HepG2 (cell line): ENCODE results near the gene PNRC1. TPM values are rescaled to one million over a fixed set of nuclear protein-coding genes. Genes with fewer than 3 reads are reported as not detected.

ENCODE experiments used
- ATAC-seq: fragments of 200-7000 bp; cut with Tn5 transposase; 3 replicates; pipeline ENCODE4 v1.9.1; 2020; ENCODE audit warnings: mild to moderate bottlenecking, moderate library complexity
- Bru-seq: library from RNA; stranded (reverse); fragments of 400-500 nt; gene quantifications from one replicate; lab custom pipeline; 2021; lab: Mats Ljungman, UMichigan
- BruChase-seq, 2 experiments: library from RNA; stranded (reverse); fragments of 400-500 nt; gene quantifications; one replicate each; lab custom pipeline; 2021; lab: Mats Ljungman, UMichigan
- BruUV-seq: library from RNA; stranded (reverse); fragments of 400-500 nt; replicated peaks from 2 replicates; lab custom pipeline; 2021; lab: Mats Ljungman, UMichigan
- CTCF ChIA-PET: fragments of 300-600 bp; formaldehyde crosslinking; extraction: SDS; loops from one replicate; lab custom pipeline; 2021; ENCODE audit warnings: low total read pairs, inconsistent platforms, low intra/inter-chr PET ratio; lab: Yijun Ruan, JAX
- POLR2A ChIA-PET: fragments of 350-600 bp; sonication (Branson Sonifier 250); formaldehyde crosslinking; loops from one replicate; lab custom pipeline; 2020; ENCODE audit warnings: antibody characterized with exemption, inconsistent platforms; lab: Yijun Ruan, JAX
- DNase-seq: peaks from one replicate; pipeline ENCODE4 v3.0.0-alpha.2; 2015; ENCODE audit warnings: low spot score
- FAIRE-seq: peaks from 3 replicates; lab custom pipeline; 2011; peaks lifted over from hg19 to GRCh38; lab: Jason Lieb, UNC
- H2AFZ ChIP-seq: one replicate; pipeline ENCODE4 v1.6.1; 2011; ENCODE audit warnings: low read length, inconsistent platforms
- H3K27ac ChIP-seq: fragments of 300-600 bp; 3 replicates; pipeline ENCODE4 v1.8.0; 2011; ENCODE audit warnings: mixed run types, mild to moderate bottlenecking, mixed read lengths, low read length, inconsistent platforms; ENCODE audit not compliant: insufficient read depth; ENCODE audit errors: extremely low read length
- H3K27me3 ChIP-seq, 2 experiments: fragments of 200-600 bp in 1 of 2; 2 replicates in 1 of 2; 3 replicates in 1 of 2; pipeline versions ENCODE4 v1.6.0 to v1.8.0; 2011; ENCODE audit warnings: low read length in 2 of 2, mild to moderate bottlenecking in 2 of 2, moderate library complexity in 2 of 2, inconsistent platforms in 1 of 2; ENCODE audit not compliant: insufficient read depth in 2 of 2, control insufficient read depth in 1 of 2
- H3K36me3 ChIP-seq, 2 experiments: fragments of 200-600 bp in 1 of 2; replicated peaks in 1 of 2; 2 replicates in 1 of 2; 3 replicates in 1 of 2; pipeline versions ENCODE4 v1.5.1 to v1.8.0; 2011; ENCODE audit warnings: low read length in 2 of 2, inconsistent platforms in 1 of 2; ENCODE audit not compliant: insufficient read depth in 2 of 2, control insufficient read depth in 1 of 2
- H3K4me1 ChIP-seq: 2 replicates; pipeline ENCODE4 v1.5.1; 2012; ENCODE audit warnings: low read length, inconsistent platforms; ENCODE audit not compliant: insufficient read depth
- H3K4me2 ChIP-seq: 2 replicates; pipeline ENCODE4 v1.6.0; 2011; ENCODE audit warnings: low read depth, low read length, inconsistent platforms
- H3K4me3 ChIP-seq, 3 experiments: fragments of 200-600 bp in 1 of 3; sonication (generic), shearing (Covaris generic) in 1 of 3; replicated peaks in 1 of 3; 2 replicates each; pipeline ENCODE4 v1.5.1; 2011 to 2016; ENCODE audit warnings: low read length in 3 of 3, inconsistent platforms in 2 of 3, low read depth in 2 of 3, mild to moderate bottlenecking in 2 of 3, control low read depth in 1 of 3, mixed read lengths in 1 of 3; ENCODE audit not compliant: insufficient read depth in 1 of 3
- H3K79me2 ChIP-seq: one replicate; pipeline ENCODE4 v1.6.1; 2011; ENCODE audit warnings: low read length, inconsistent platforms; ENCODE audit not compliant: insufficient read depth
- H3K9ac ChIP-seq: 2 replicates; pipeline ENCODE4 v1.6.0; 2011; ENCODE audit warnings: mild to moderate bottlenecking, low read depth, low read length, inconsistent platforms; ENCODE audit not compliant: insufficient read depth
- H3K9me3 ChIP-seq: 2 replicates; pipeline ENCODE4 v1.5.1; 2012; ENCODE audit warnings: mild to moderate bottlenecking, low read length
- H4K20me1 ChIP-seq: 2 replicates; pipeline ENCODE4 v1.6.0; 2011; ENCODE audit warnings: inconsistent platforms, mild to moderate bottlenecking, low read length, moderate library complexity; ENCODE audit not compliant: insufficient read depth
- NR2F1 ChIP-seq, 2 experiments: fragments of 450-650 bp in 1 of 2; formaldehyde crosslinking in 1 of 2; IDR thresholded peaks; 2 replicates each; pipeline versions ENCODE4 v1.5.0 to v1.6.1; 2016 to 2020; ENCODE audit warnings: mild to moderate bottlenecking in 1 of 2, missing compliant biosample characterization in 1 of 2, missing genetic modification reagents in 1 of 2, moderate library complexity in 1 of 2
- SOX6 ChIP-seq, 2 experiments: fragments of 450-650 bp in 1 of 2; sonication (generic) in 1 of 2; formaldehyde crosslinking in 1 of 2; IDR thresholded peaks; 2 replicates each; pipeline versions ENCODE4 v1.4.0 to v1.6.1; 2017 to 2020; ENCODE audit warnings: antibody characterized with exemption in 1 of 2, mild to moderate bottlenecking in 1 of 2, missing genetic modification reagents in 1 of 2
- ZNF501 ChIP-seq: sonication (generic); formaldehyde crosslinking; IDR thresholded peaks from 2 replicates; pipeline ENCODE4 v1.5.1; 2020; ENCODE audit warnings: mild to moderate bottlenecking, moderate library complexity, missing genetic modification reagents
- ZSCAN5A ChIP-seq: sonication (generic); formaldehyde crosslinking; IDR thresholded peaks from 2 replicates; pipeline ENCODE4 v1.8.0; 2022; ENCODE audit warnings: mild to moderate bottlenecking, missing genetic modification reagents, borderline replicate concordance
- ZSCAN9 ChIP-seq: IDR thresholded peaks from 2 replicates; pipeline ENCODE4 v1.6.1; 2016; ENCODE audit warnings: borderline replicate concordance
- WGBS: methylation state at CpG from one replicate; pipeline ENCODE4 v1.1.6; 2017; ENCODE audit warnings: low lambda C conversion rate; 5-methylcytosine and 5-hydroxymethylcytosine counted together
- in situ Hi-C: cut with HindIII; loops from 2 replicates; pipeline ENCODE4 v1.10.0; 2017; ENCODE audit warnings: low pct_unique_long_range_greater_than_20kb; ENCODE audit not compliant: extremely low pct_ligation_motif_present
- intact Hi-C: fragments of 100-400 bp; cut with micrococcal nuclease; formaldehyde crosslinking; loops from one replicate; pipeline ENCODE4 v1.10.0; 2022; ENCODE audit not compliant: unreplicated experiment
- long read RNA-seq, 2 experiments: library from RNA in 1 of 2; library from polyadenylated mRNA in 1 of 2; stranded (forward) in 1 of 2; unstranded in 1 of 2; transcript quantifications; one replicate each; pipeline ENCODE4 v2.0.0, GENCODE V29; 2019 to 2022
- polyA minus RNA-seq, 3 experiments: library from RNA; depleted of rRNA, polyadenylated mRNA; stranded (reverse); fragments of >200 nt; gene quantifications; 2 replicates each; pipeline ENCODE4 v1.2.3, GENCODE V29; 2011; ENCODE audit warnings: low replicate concordance in 1 of 3
- polyA plus RNA-seq, 8 experiments: library from polyadenylated mRNA; depleted of rRNA in 3 of 8; stranded (reverse) in 7 of 8; unstranded in 1 of 8; fragments of >200 nt; fragmentation: Illumina TruSeq in 4 of 8; extraction: Trizol in 4 of 8; gene quantifications; 2 replicates each; pipeline versions ENCODE4 v1.2.1 to v1.2.3, GENCODE V29; 2011 to 2016; ENCODE audit warnings: low read depth in 4 of 8, missing spikeins in 1 of 8, mixed read lengths in 1 of 8; ENCODE audit not compliant: insufficient read depth in 1 of 8
- total RNA-seq, 5 experiments: library from RNA; depleted of rRNA; stranded (reverse); fragments of >200 nt; fragmentation: Illumina TruSeq; extraction: Trizol; gene quantifications; 2 replicates each; pipeline ENCODE4 v1.2.3, GENCODE V29; 2016; ENCODE audit warnings: low read depth in 1 of 5
- TF ChIP-seq, protein P1 (sequence below): sonication (generic); formaldehyde crosslinking; IDR thresholded peaks from 2 replicates; pipeline ENCODE4 v1.4.0; 2020; ENCODE audit warnings: missing genetic modification reagents
- TF ChIP-seq, protein P2 (sequence below): IDR thresholded peaks from 2 replicates; pipeline ENCODE4 v1.6.1; 2016; ENCODE audit warnings: missing biosample characterization, missing genetic modification reagents, low read depth

The PNRC1 gene
- total RNA-seq (2016; rRNA removed; fragmentation: Illumina TruSeq; extraction: Trizol) (31.0 and 36.0 TPM in 2 replicates), polyA plus RNA-seq (2011; rRNA removed) (16.8 and 17.6 TPM in 2 replicates), polyA minus RNA-seq (2011; rRNA and poly(A)+ RNA removed; ENCODE audit: low replicate concordance) (17.7 and 21.3 TPM in 2 replicates), Bru-seq, nascent RNA (percentile 98 among the genes with signal in this experiment), BruChase-seq, experiment 1, labeled RNA remaining after a 6-hour chase (percentile 99 among the genes with signal in this experiment), BruChase-seq, experiment 2, labeled RNA remaining after a 2-hour chase (percentile 99 among the genes with signal in this experiment)
- 57.2 and 58.4 TPM in 2 replicates for total RNA-seq (2016; cell fraction: cytosol; rRNA removed; fragmentation: Illumina TruSeq; extraction: Trizol; ENCODE audit: low read depth)
- total RNA-seq (2016; cell fraction: insoluble cytoplasmic fraction; rRNA removed; fragmentation: Illumina TruSeq; extraction: Trizol), result 26.3 and 34.2 TPM in 2 replicates
- 91.5 and 98.2 TPM in 2 replicates for total RNA-seq (2016; cell fraction: membrane; rRNA removed; fragmentation: Illumina TruSeq; extraction: Trizol)
- total RNA-seq (2016; cell fraction: nucleus; rRNA removed; fragmentation: Illumina TruSeq; extraction: Trizol), result 38.0 and 44.9 TPM in 2 replicates
- 6.9 and 11.3 TPM in 2 replicates for polyA plus RNA-seq (2011; cell fraction: cytosol; rRNA removed)
- polyA plus RNA-seq (2011; cell fraction: nucleus; rRNA removed), result 11.1 and 19.2 TPM in 2 replicates
- polyA plus RNA-seq (2012), result 109 TPM in 2 replicates
- polyA plus RNA-seq (2016; cell fraction: cytosol; fragmentation: Illumina TruSeq; extraction: Trizol; ENCODE audit: low read depth), result 35.4 and 35.7 TPM in 2 replicates
- 27.3 and 28.4 TPM in 2 replicates for polyA plus RNA-seq (2016; cell fraction: insoluble cytoplasmic fraction; fragmentation: Illumina TruSeq; extraction: Trizol; ENCODE audit: low read depth)
- 40.5 and 45.9 TPM in 2 replicates for polyA plus RNA-seq (2016; cell fraction: membrane; fragmentation: Illumina TruSeq; extraction: Trizol; ENCODE audit: low read depth)
- polyA plus RNA-seq (2016; cell fraction: nucleus; fragmentation: Illumina TruSeq; extraction: Trizol; ENCODE audit: insufficient read depth, low read depth), result 58.0 and 62.1 TPM in 2 replicates
- 38.4 and 54.1 TPM in 2 replicates for polyA minus RNA-seq (2011; cell fraction: cytosol; rRNA and poly(A)+ RNA removed)
- polyA minus RNA-seq (2011; cell fraction: nucleus; rRNA and poly(A)+ RNA removed), result 44.4 and 44.5 TPM in 2 replicates
- long read RNA-seq, experiment 1, transcript PNRC1-201 (2 exons, 2,065 nt), result major isoform, 58 of 65 reads
- long read RNA-seq, experiment 1, partial matches to known transcripts, result 0 of 65 reads
- long read RNA-seq, experiment 1, other reads (novel, unspliced or antisense), result 7 of 65 reads
- long read RNA-seq, experiment 2, transcript PNRC1-201 (2 exons, 2,065 nt), result major isoform, 136 of 214 reads
- long read RNA-seq, experiment 2, partial matches to known transcripts, result 73 of 214 reads
- long read RNA-seq, experiment 2, other reads (novel, unspliced or antisense), result 5 of 214 reads

- WGBS, result 2% methylated on average over 41 of the region's 63 CpGs
- Histone ChIP-seq H3K36me3 (peaks cover 0 to 16% of the 10 kb centered on the region in 2 experiments; a peak in 3 of 5 replicates), H3K9ac (peak within 1 kb of the TSS; percentile 98), H3K4me1 (peaks cover 31% of the 10 kb centered on the region), H2AFZ (peak within 1 kb of the TSS; percentile 35), H3K4me2 (peak within 1 kb of the TSS; percentile 85), H4K20me1 (peaks cover 36% of the 10 kb centered on the region), H3K9me3 (no peaks in the 10 kb centered on the region), H3K4me3 (peak within 1 kb of the TSS; percentile 89 to 100 (median 95)), H3K79me2 (peaks cover 39% of the 10 kb centered on the region), H3K27ac (peak within 1 kb of the TSS; percentile 96), H3K27me3 (no peaks in the 10 kb centered on the region; a peak in 1 of 5 replicates)
- in situ Hi-C loops (loop anchor here (10.0 kb wide), 1 partner anchor 96 kb away; no protein-coding TSS in a partner anchor), intact Hi-C loops (loop anchor here (2.0 to 5.0 kb wide), 2 partner anchors 46 to 67 kb away; partner anchors contain the start of gene PM20D2)
- ChIA-PET POLR2A (interaction anchor here (0.7 to 6.8 kb wide), 25 partner anchors 9 to 271 kb away, joined by 3 to 117 read pairs (median 6); partner anchors contain the start of genes PM20D2, RNGTT, SRSF12 and UBE2J1), CTCF (no interaction called here)
- DNase-seq, result peak; percentile 95
- peak; percentile 80 for ATAC-seq
- TSS peak; percentile 44 for BruUV-seq
- peak; percentile 85 for FAIRE-seq
- TF ChIP-seq NR2F1 (CRISPR knock-in tag; IDR thresholded peaks at IDR 0.05) (no peak), ZSCAN5A (peak; percentile 71; the same call in 1 of the 2 replicates), ZNF501 (CRISPR knock-in tag) (peak; percentile 61), SOX6 (IDR thresholded peaks at IDR 0.05) (no peak), SOX6 (CRISPR knock-in tag; IDR thresholded peaks at IDR 0.05) (peak; percentile 79), ZSCAN9 (CRISPR knock-in tag) (peak; percentile 75)
- TF ChIP-seq, protein P1, sequence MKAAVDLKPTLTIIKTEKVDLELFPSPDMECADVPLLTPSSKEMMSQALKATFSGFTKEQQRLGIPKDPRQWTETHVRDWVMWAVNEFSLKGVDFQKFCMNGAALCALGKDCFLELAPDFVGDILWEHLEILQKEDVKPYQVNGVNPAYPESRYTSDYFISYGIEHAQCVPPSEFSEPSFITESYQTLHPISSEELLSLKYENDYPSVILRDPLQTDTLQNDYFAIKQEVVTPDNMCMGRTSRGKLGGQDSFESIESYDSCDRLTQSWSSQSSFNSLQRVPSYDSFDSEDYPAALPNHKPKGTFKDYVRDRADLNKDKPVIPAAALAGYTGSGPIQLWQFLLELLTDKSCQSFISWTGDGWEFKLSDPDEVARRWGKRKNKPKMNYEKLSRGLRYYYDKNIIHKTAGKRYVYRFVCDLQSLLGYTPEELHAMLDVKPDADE (CRISPR knock-in tag), result no peak
- TF ChIP-seq, protein P2, sequence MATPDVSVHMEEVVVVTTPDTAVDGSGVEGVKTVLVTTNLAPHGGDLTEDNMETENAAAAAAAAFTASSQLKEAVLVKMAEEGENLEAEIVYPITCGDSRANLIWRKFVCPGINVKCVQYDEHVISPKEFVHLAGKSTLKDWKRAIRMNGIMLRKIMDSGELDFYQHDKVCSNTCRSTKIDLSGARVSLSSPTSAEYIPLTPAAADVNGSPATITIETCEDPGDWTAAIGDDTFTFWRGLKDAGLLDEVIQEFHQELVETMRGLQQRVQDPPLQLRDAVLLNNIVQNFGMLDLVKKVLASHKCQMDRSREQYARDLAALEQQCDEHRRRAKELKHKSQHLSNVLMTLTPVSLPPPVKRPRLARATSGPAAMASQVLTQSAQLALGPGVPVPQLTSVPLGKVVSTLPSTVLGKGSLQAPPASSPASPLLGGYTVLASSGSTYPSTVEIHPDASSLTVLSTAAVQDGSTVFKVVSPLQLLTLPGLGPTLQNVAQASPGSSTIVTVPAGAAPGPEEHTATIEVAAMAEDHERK (CRISPR knock-in tag), result peak; percentile 23; the same call in 1 of the 2 replicates
Observed at GRCh38 chr6:89080281-89081128, at the start of gene PNRC1. PNRC1 (plus strand) TSS chr6:89080751; CDS start chr6:89080895, 144 bp downstream.
